HEK293 (cell line): ENCODE results near the gene MRPL46.

ENCODE experiments used
- ELK4 ChIP-seq: IDR thresholded peaks from 2 replicates; pipeline ENCODE4 v1.6.1; 2011; ENCODE audit warnings: mild to moderate bottlenecking, low read depth, low read length, borderline replicate concordance
- GFI1B ChIP-seq: fragments of 450-650 bp; formaldehyde crosslinking; IDR thresholded peaks from 2 replicates; pipeline ENCODE4 v1.5.1; 2016; ENCODE audit warnings: missing biosample characterization, missing genetic modification characterization
- GLI2 ChIP-seq: fragments of 450-650 bp; formaldehyde crosslinking; IDR thresholded peaks from 2 replicates; pipeline ENCODE4; 2017; ENCODE audit warnings: missing biosample characterization, missing genetic modification characterization, low read depth, borderline replicate concordance
- HOXD13 ChIP-seq: sonication (generic); formaldehyde crosslinking; IDR thresholded peaks from 2 replicates; pipeline ENCODE4 v1.8.0; 2022; ENCODE audit warnings: missing genetic modification reagents, borderline replicate concordance
- KLF16 ChIP-seq: fragments of 450-650 bp; formaldehyde crosslinking; IDR thresholded peaks from 2 replicates; pipeline ENCODE4 v1.5.1; 2017; ENCODE audit warnings: missing biosample characterization, missing genetic modification characterization
- KLF17 ChIP-seq: fragments of 450-650 bp; formaldehyde crosslinking; IDR thresholded peaks from 2 replicates; pipeline ENCODE4 v1.5.1; 2016; ENCODE audit warnings: missing biosample characterization, missing genetic modification characterization
- OSR2 ChIP-seq: fragments of 450-650 bp; formaldehyde crosslinking; IDR thresholded peaks from 2 replicates; pipeline ENCODE4 v1.5.1; 2016; ENCODE audit warnings: missing biosample characterization, missing genetic modification characterization
- PRDM2 ChIP-seq: fragments of 450-650 bp; formaldehyde crosslinking; IDR thresholded peaks from 2 replicates; pipeline ENCODE4 v1.5.1; 2016; ENCODE audit warnings: missing biosample characterization, missing genetic modification characterization, borderline replicate concordance
- SP2 ChIP-seq: fragments of 450-650 bp; formaldehyde crosslinking; IDR thresholded peaks from 2 replicates; pipeline ENCODE4 v1.5.1; 2016; ENCODE audit warnings: missing biosample characterization, missing genetic modification characterization
- ZIC2 ChIP-seq: fragments of 450-650 bp; formaldehyde crosslinking; IDR thresholded peaks from 2 replicates; pipeline ENCODE4 v1.5.1; 2016; ENCODE audit warnings: missing biosample characterization, missing genetic modification characterization
- ZNF133 ChIP-seq: fragments of 450-650 bp; formaldehyde crosslinking; IDR thresholded peaks from 2 replicates; pipeline ENCODE4 v1.5.1; 2016; ENCODE audit warnings: missing biosample characterization, missing genetic modification characterization
- ZNF184 ChIP-seq: fragments of 450-650 bp; IDR thresholded peaks from 2 replicates; pipeline ENCODE4 v1.5.1; 2018; ENCODE audit warnings: missing biosample characterization, mild to moderate bottlenecking, missing genetic modification characterization
- ZNF221 ChIP-seq: fragments of 450-650 bp; formaldehyde crosslinking; IDR thresholded peaks from 2 replicates; pipeline ENCODE4 v1.5.1; 2017; ENCODE audit warnings: missing biosample characterization, missing genetic modification characterization, borderline replicate concordance
- ZNF23 ChIP-seq: fragments of 450-650 bp; formaldehyde crosslinking; IDR thresholded peaks from 2 replicates; pipeline ENCODE4 v1.5.1; 2016; ENCODE audit warnings: missing biosample characterization, missing genetic modification characterization, borderline replicate concordance
- ZNF280D ChIP-seq: fragments of 450-650 bp; formaldehyde crosslinking; IDR thresholded peaks from 2 replicates; pipeline ENCODE4 v1.5.1; 2016; ENCODE audit warnings: missing biosample characterization, missing genetic modification characterization
- ZNF302 ChIP-seq: fragments of 450-650 bp; formaldehyde crosslinking; IDR thresholded peaks from 2 replicates; pipeline ENCODE4 v1.5.1; 2016; ENCODE audit warnings: missing biosample characterization, missing genetic modification characterization, low read depth
- ZNF311 ChIP-seq: fragments of 450-650 bp; formaldehyde crosslinking; IDR thresholded peaks from 2 replicates; pipeline ENCODE4 v1.5.1; 2017; ENCODE audit warnings: missing biosample characterization, missing genetic modification characterization, borderline replicate concordance
- ZNF391 ChIP-seq: fragments of 450-650 bp; formaldehyde crosslinking; IDR thresholded peaks from 2 replicates; pipeline ENCODE4 v1.5.1; 2016; ENCODE audit warnings: low read depth, missing biosample characterization, missing genetic modification characterization, borderline replicate concordance
- ZNF433 ChIP-seq: fragments of 450-650 bp; formaldehyde crosslinking; IDR thresholded peaks from 2 replicates; pipeline ENCODE4 v1.5.1; 2016; ENCODE audit warnings: missing biosample characterization, missing genetic modification characterization, low read depth
- ZNF473 ChIP-seq: fragments of 450-650 bp; formaldehyde crosslinking; IDR thresholded peaks from 2 replicates; pipeline ENCODE4 v1.5.1; 2017; ENCODE audit warnings: missing biosample characterization, missing genetic modification characterization
- ZNF510 ChIP-seq: fragments of 450-650 bp; formaldehyde crosslinking; IDR thresholded peaks from 2 replicates; pipeline ENCODE4 v1.5.1; 2018; ENCODE audit warnings: mild to moderate bottlenecking, missing genetic modification characterization, missing biosample characterization; ENCODE audit not compliant: insufficient replicate concordance
- ZNF514 ChIP-seq: fragments of 450-650 bp; formaldehyde crosslinking; IDR thresholded peaks from 2 replicates; pipeline ENCODE4 v1.5.1; 2016; ENCODE audit warnings: missing biosample characterization, missing genetic modification characterization
- ZNF624 ChIP-seq: fragments of 450-650 bp; formaldehyde crosslinking; IDR thresholded peaks from 2 replicates; pipeline ENCODE4 v1.5.1; 2017; ENCODE audit warnings: missing biosample characterization, missing genetic modification characterization
- ZNF777 ChIP-seq: fragments of 450-650 bp; formaldehyde crosslinking; IDR thresholded peaks from 2 replicates; pipeline ENCODE4 v1.5.1; 2017; ENCODE audit warnings: missing biosample characterization, missing genetic modification characterization, borderline replicate concordance
- ZNF837 ChIP-seq: fragments of 450-650 bp; formaldehyde crosslinking; IDR thresholded peaks from 2 replicates; pipeline ENCODE4 v1.5.1; 2016; ENCODE audit warnings: missing biosample characterization, missing genetic modification characterization
- TF ChIP-seq, protein P1 (sequence below): sonication (generic); formaldehyde crosslinking; IDR thresholded peaks from 2 replicates; pipeline ENCODE4 v1.8.1; 2022; ENCODE audit warnings: mild to moderate bottlenecking, moderate library complexity, missing genetic modification reagents

Gene MRPL46

GRCh38 chr15:88467073-88467934, at the start of gene MRPL46, which contains the start of gene MRPS11 (continued):
- no peak for TF ChIP-seq ZNF280D
- TF ChIP-seq, protein P1, sequence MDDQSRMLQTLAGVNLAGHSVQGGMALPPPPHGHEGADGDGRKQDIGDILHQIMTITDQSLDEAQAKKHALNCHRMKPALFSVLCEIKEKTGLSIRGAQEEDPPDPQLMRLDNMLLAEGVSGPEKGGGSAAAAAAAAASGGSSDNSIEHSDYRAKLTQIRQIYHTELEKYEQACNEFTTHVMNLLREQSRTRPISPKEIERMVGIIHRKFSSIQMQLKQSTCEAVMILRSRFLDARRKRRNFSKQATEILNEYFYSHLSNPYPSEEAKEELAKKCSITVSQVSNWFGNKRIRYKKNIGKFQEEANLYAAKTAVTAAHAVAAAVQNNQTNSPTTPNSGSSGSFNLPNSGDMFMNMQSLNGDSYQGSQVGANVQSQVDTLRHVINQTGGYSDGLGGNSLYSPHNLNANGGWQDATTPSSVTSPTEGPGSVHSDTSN (CRISPR knock-in tag), result 0 out of 2 replicates have a peak, but pooled peaks have one; percentile 7
- TF ChIP-seq ZNF624, result no peak
- no peak for TF ChIP-seq ZNF837
- peak; percentile 24; the same call in 1 of the 2 replicates for TF ChIP-seq SP2 (tag by site-specific recombination)
- no peak for TF ChIP-seq GFI1B
- no peak for TF ChIP-seq ZNF23 (tag by site-specific recombination)
- TF ChIP-seq OSR2 (tag by site-specific recombination), result no peak
- no peak; the same call in 1 of the 2 replicates for TF ChIP-seq ZNF184 (tag by site-specific recombination)
- no peak for TF ChIP-seq ZNF221 (tag by site-specific recombination)
- TF ChIP-seq ZNF302 (tag by site-specific recombination), result no peak
- TF ChIP-seq ZNF510 (tag by site-specific recombination), result no peak
- TF ChIP-seq HOXD13 (CRISPR knock-in tag), result no peak
- no peak for TF ChIP-seq ZNF777 (tag by site-specific recombination)
- TF ChIP-seq ELK4, result 0 out of 2 replicates have a peak, but pooled peaks have one; percentile 50
- TF ChIP-seq ZNF133 (tag by site-specific recombination), result no peak
- TF ChIP-seq KLF16 (tag by site-specific recombination), result no peak
- TF ChIP-seq ZNF514, result no peak
- TF ChIP-seq ZNF473, result no peak
- TF ChIP-seq ZNF433 (tag by site-specific recombination), result no peak
- TF ChIP-seq KLF17 (tag by site-specific recombination), result peak; percentile 31; the same call in 1 of the 2 replicates
- no peak for TF ChIP-seq ZNF311
- no peak for TF ChIP-seq GLI2 (tag by site-specific recombination)
- TF ChIP-seq ZIC2 (tag by site-specific recombination), result no peak
- TF ChIP-seq PRDM2 (tag by site-specific recombination), result no peak
- TF ChIP-seq ZNF391 (tag by site-specific recombination), result no peak; the same call in 1 of the 2 replicates
